ENCODE data around the gene GLRA2.

GLRA2 gene

DNA sequence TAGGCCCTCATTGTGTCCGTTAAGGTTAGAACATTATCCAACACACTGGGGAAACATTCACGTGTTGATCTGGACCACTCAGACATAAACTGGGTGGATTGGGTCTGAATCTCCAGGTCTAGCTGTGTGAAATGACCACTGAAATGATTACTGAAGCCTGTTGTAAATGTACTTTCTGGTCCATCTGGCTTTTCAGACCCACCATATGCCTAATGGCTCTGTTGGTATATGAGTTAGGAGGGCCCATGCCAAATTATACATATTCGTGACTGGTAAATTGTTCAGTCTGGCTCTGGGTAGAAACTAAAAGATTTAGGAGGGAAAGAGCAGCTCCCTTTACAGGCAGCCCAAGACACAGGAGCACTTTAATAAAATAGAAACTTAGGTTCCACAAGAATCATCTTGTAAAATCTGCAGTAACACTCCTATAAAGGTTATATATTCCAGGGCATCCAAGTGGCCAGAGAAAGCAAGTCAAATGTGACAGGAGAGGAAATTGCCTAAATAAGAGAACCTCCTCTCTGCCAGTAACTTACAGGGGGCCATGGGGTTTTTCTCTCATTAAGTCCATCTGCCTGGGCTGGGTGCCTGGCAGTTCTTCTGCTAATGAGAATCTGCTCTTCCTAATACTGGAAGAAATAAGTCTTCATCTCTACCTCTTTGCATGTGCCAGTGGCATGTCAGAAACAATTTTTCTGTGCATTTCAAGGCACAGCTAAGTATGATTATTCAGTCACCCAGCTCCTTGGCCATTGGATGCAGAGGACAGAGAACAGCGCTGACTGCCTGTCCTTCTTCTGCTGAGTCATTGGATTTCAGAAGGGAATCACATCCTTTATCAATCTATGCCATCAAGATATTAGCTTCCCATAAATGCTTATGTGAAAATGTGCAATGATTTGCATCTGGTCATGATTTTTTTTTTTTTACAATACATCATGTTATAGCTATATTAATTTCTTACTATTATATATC is 112.6 kb downstream of the GLRA2 start:
- no peak for TF ChIP-seq RAD21 (IDR thresholded peaks at IDR 0.05; ENCODE audit: low read depth)

DNA sequence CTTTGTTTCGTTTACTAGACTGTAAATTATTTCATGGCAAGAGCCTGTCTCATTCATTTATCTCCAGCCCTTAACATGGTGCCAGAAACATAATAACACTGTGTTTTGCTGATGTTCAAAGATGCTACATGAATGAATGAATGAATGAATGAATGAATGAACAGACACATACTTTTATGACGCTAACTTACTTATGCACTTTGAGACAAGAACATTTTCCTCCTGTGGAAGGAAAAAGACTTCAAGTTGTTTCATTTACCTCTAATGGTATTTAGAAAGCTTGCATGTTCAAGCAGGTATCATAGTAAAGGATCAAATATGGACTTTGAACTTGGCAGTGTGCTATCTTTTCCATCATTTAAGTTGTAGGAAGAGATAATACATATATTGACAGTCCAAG is 131.6 kb downstream of the GLRA2 start:
- TF ChIP-seq RAD21 (IDR thresholded peaks at IDR 0.05; ENCODE audit: low read depth) (no peak), TCF12 (IDR thresholded peaks at IDR 0.05; ENCODE audit: low read depth) (no peak), TAF1 (IDR thresholded peaks at IDR 0.05; ENCODE audit: low read depth) (no peak), ZBTB7A (IDR thresholded peaks at IDR 0.05; ENCODE audit: low read depth) (no peak), NFIC (IDR thresholded peaks at IDR 0.05) (no peak), EGR1 (IDR thresholded peaks at IDR 0.05) (no peak), FOXM1 (IDR thresholded peaks at IDR 0.05; ENCODE audit: borderline replicate concordance, low read depth) (no peak)
- TF ChIP-seq, protein P1, sequence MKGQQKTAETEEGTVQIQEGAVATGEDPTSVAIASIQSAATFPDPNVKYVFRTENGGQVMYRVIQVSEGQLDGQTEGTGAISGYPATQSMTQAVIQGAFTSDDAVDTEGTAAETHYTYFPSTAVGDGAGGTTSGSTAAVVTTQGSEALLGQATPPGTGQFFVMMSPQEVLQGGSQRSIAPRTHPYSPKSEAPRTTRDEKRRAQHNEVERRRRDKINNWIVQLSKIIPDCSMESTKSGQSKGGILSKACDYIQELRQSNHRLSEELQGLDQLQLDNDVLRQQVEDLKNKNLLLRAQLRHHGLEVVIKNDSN (IDR thresholded peaks at IDR 0.05) = no peak
- TF ChIP-seq, protein P2, sequence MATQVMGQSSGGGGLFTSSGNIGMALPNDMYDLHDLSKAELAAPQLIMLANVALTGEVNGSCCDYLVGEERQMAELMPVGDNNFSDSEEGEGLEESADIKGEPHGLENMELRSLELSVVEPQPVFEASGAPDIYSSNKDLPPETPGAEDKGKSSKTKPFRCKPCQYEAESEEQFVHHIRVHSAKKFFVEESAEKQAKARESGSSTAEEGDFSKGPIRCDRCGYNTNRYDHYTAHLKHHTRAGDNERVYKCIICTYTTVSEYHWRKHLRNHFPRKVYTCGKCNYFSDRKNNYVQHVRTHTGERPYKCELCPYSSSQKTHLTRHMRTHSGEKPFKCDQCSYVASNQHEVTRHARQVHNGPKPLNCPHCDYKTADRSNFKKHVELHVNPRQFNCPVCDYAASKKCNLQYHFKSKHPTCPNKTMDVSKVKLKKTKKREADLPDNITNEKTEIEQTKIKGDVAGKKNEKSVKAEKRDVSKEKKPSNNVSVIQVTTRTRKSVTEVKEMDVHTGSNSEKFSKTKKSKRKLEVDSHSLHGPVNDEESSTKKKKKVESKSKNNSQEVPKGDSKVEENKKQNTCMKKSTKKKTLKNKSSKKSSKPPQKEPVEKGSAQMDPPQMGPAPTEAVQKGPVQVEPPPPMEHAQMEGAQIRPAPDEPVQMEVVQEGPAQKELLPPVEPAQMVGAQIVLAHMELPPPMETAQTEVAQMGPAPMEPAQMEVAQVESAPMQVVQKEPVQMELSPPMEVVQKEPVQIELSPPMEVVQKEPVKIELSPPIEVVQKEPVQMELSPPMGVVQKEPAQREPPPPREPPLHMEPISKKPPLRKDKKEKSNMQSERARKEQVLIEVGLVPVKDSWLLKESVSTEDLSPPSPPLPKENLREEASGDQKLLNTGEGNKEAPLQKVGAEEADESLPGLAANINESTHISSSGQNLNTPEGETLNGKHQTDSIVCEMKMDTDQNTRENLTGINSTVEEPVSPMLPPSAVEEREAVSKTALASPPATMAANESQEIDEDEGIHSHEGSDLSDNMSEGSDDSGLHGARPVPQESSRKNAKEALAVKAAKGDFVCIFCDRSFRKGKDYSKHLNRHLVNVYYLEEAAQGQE (IDR thresholded peaks at IDR 0.05; ENCODE audit: low read depth) = no peak
- TF ChIP-seq, protein P3, sequence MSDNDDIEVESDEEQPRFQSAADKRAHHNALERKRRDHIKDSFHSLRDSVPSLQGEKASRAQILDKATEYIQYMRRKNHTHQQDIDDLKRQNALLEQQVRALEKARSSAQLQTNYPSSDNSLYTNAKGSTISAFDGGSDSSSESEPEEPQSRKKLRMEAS (IDR thresholded peaks at IDR 0.05) = no peak

DNA sequence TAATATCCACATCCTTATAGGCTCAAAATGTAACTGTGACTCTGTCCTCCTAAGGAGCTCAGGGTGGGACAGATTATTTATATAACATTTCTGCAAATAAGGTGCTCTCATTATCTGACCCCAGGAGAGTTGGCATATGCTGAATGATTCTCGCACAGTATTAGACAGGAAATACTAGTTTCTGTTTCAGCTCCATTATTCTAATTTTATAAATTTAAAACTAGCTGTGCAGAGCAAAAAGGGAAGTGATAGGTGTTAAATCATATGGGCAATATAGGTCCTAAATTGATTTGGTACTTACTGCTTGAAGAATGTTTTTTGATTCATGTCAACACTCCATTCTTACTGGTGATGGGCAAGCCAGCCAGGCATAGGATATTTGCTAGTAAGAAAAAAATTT is 141.5 kb downstream of the GLRA2 start:
- TF ChIP-seq ZBTB7A (IDR thresholded peaks at IDR 0.05; ENCODE audit: low read depth) (no peak), CEBPB (IDR thresholded peaks at IDR 0.05) (no peak), CREB1 (IDR thresholded peaks at IDR 0.05; ENCODE audit: low read depth) (no peak), TEAD4 (IDR thresholded peaks at IDR 0.05) (no peak), TCF12 (IDR thresholded peaks at IDR 0.05; ENCODE audit: low read depth) (no peak), TAF1 (IDR thresholded peaks at IDR 0.05; ENCODE audit: low read depth) (no peak), RAD21 (IDR thresholded peaks at IDR 0.05; ENCODE audit: low read depth) (no peak), EP300 (IDR thresholded peaks at IDR 0.05; ENCODE audit: borderline replicate concordance) (no peak), EGR1 (IDR thresholded peaks at IDR 0.05) (no peak), FOXM1 (IDR thresholded peaks at IDR 0.05; ENCODE audit: borderline replicate concordance, low read depth) (no peak), NFIC (IDR thresholded peaks at IDR 0.05) (no peak)
- TF ChIP-seq, protein P2 (IDR thresholded peaks at IDR 0.05; ENCODE audit: low read depth) = no peak
- TF ChIP-seq, protein P3 (IDR thresholded peaks at IDR 0.05) = no peak
- TF ChIP-seq, protein P1 (IDR thresholded peaks at IDR 0.05) = no peak

DNA sequence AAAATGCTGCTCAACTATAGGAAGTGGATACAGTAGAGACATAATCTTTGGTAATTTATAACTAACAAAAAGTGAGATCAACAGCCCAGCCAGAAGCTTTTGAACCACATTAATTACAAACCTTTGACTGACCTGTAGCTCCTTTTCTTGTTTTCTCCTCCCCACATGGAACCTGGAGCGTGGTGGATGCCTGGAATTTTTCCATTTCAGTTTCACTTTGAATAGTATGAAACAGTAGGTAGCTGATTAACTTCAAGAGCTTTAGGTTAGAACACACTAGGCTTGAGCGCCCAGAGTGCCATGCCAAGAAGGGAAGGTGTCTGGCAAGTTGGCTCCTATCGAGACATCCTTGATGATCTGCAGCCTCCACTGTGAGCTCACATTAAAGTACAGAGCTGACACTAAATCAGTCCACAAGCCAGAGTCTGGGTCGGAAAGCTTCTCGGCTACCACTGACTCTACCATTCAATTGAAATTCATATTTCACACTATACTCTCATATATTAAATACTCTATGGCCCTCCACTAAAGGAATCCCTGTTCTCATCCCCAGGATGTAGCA is 143.4 kb downstream of the GLRA2 start:
- TF ChIP-seq NFIC (IDR thresholded peaks at IDR 0.05) (peak; percentile 24; the same call in 1 of the 2 replicates), CEBPB (IDR thresholded peaks at IDR 0.05) (no peak), TEAD4 (IDR thresholded peaks at IDR 0.05) (peak; percentile 53), CREB1 (IDR thresholded peaks at IDR 0.05; ENCODE audit: low read depth) (no peak), TCF12 (IDR thresholded peaks at IDR 0.05; ENCODE audit: low read depth) (no peak)
- TF ChIP-seq, protein P2 (IDR thresholded peaks at IDR 0.05; ENCODE audit: low read depth) = no peak
- TF ChIP-seq, protein P3 (IDR thresholded peaks at IDR 0.05) = no peak
- TF ChIP-seq, protein P1 (IDR thresholded peaks at IDR 0.05) = no peak

Measured in Ishikawa (cell line).